ENCODE measurements around the gene ARIH2. TPM values are rescaled to one million over a fixed set of nuclear protein-coding genes. Genes with fewer than 3 reads are reported as not detected.

The ARIH2 gene
- total and polyA plus RNA-seq, 2 donors (not counting 3 experiments of a cell fraction or from before 2014, with no cell fraction given), result 59.7 to 85.5 TPM

DNA sequence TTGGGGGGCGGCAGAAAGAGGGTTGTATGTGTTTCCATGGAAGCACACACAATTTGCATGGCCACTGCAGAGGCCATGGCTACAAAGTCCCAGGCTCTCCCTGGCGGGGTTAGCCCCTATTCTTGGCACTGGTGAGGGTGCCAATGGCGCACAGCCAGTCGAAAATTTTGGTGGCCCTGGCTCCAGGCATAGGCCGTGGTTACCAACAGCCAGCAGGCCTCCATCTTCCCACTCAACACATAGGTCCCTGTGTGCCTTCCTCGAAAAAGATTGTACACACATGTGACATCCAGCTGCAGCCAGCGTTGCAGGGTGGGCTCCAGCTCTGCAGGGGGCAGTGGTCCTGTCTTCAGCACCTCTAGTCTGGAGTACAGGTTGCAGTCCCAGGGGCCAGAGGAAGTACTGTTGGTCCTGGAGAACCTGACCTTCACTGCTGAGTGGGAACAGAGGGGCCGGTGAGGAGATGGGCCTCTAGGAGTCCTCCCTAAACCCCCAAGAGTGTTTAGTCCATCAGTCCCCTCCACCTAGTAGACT lies 78.5 kb downstream of the ARIH2 start:
- BruUV-seq (replicated peaks), result no TSS peak
- Histone ChIP-seq H3K4me3 (replicated peaks in 1 of 3; ENCODE audit: insufficient read depth in 1 of 3, low read depth in 1 of 3, low read length in 3 of 3) (no peak overlapping the region), H3K27me3 (ENCODE audit: control insufficient read depth in 2 of 2, insufficient read depth in 2 of 2, low read length in 2 of 2) (no peaks in the 10 kb centered on the region), H3K27ac (ENCODE audit: insufficient read depth, low read depth, low read length) (no peak overlapping the region), H3K9ac (replicated peaks; ENCODE audit: extremely low read depth, insufficient read depth, low read length) (no peak overlapping the region), H3K4me2 (ENCODE audit: insufficient read depth, low read length) (no peak overlapping the region), H3K79me2 (ENCODE audit: control insufficient read depth, insufficient read depth, low read length) (peaks cover 2% of the 10 kb centered on the region), H3K9me3 (replicated peaks; ENCODE audit: control insufficient read depth, insufficient read depth, low read length) (no peaks in the 10 kb centered on the region), H3K36me3 (ENCODE audit: control insufficient read depth in 2 of 2, extremely low read depth in 1 of 2, insufficient read depth in 2 of 2, low read length in 2 of 2) (peaks cover 0 to 3% of the 10 kb centered on the region in 2 experiments), H3K4me1 (ENCODE audit: control insufficient read depth, extremely low read depth, insufficient read depth, low read length) (no peaks in the 10 kb centered on the region), H2AFZ (ENCODE audit: low read depth, low read length) (no peak overlapping the region), H3K9me1 (replicated peaks; ENCODE audit: control insufficient read depth, extremely low read depth, insufficient read depth, low read length) (no peaks in the 10 kb centered on the region), H4K20me1 (replicated peaks; ENCODE audit: control insufficient read depth, extremely low read depth, insufficient read depth, low read length) (no peaks in the 10 kb centered on the region)
- no peak for DNase-seq (ENCODE audit: low read depth, low spot score)
- TF ChIP-seq, protein P1, sequence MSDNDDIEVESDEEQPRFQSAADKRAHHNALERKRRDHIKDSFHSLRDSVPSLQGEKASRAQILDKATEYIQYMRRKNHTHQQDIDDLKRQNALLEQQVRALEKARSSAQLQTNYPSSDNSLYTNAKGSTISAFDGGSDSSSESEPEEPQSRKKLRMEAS (IDR thresholded peaks at IDR 0.05; ENCODE audit: insufficient read depth, insufficient read length), result no peak
- TF ChIP-seq FOS (IDR thresholded peaks at IDR 0.05; ENCODE audit: borderline replicate concordance, insufficient read depth, low read length) (no peak), POLR2A (IDR thresholded peaks at IDR 0.05; ENCODE audit: low read depth, low read length) (no peak), EZH2 (IDR thresholded peaks at IDR 0.05; ENCODE audit: borderline replicate concordance, low read depth, low read length, severe bottlenecking) (no peak), MYC (IDR thresholded peaks at IDR 0.05; ENCODE audit: low read depth, low read length) (no peak), JUN (IDR thresholded peaks at IDR 0.05; ENCODE audit: borderline replicate concordance, insufficient read depth, insufficient read length, low read depth) (no peak), GATA2 (IDR thresholded peaks at IDR 0.05; ENCODE audit: insufficient read depth, insufficient read length, low read depth, low read length) (no peak), POLR2AphosphoS5 (IDR thresholded peaks at IDR 0.05; ENCODE audit: insufficient read depth, low read depth, low read length) (no peak)
- TF ChIP-seq, protein P2, sequence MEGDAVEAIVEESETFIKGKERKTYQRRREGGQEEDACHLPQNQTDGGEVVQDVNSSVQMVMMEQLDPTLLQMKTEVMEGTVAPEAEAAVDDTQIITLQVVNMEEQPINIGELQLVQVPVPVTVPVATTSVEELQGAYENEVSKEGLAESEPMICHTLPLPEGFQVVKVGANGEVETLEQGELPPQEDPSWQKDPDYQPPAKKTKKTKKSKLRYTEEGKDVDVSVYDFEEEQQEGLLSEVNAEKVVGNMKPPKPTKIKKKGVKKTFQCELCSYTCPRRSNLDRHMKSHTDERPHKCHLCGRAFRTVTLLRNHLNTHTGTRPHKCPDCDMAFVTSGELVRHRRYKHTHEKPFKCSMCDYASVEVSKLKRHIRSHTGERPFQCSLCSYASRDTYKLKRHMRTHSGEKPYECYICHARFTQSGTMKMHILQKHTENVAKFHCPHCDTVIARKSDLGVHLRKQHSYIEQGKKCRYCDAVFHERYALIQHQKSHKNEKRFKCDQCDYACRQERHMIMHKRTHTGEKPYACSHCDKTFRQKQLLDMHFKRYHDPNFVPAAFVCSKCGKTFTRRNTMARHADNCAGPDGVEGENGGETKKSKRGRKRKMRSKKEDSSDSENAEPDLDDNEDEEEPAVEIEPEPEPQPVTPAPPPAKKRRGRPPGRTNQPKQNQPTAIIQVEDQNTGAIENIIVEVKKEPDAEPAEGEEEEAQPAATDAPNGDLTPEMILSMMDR (IDR thresholded peaks at IDR 0.05; ENCODE audit: extremely low read depth in 1 of 2, insufficient read depth in 1 of 2, low read depth in 1 of 2, low read length in 2 of 2), result no peak
- no peak for FAIRE-seq
- dilution Hi-C loops (cut with MboI; ENCODE audit: extremely low pct_ligation_motif_present, low sequenced_read_pairs) (no loop called here), intact Hi-C loops (cut with micrococcal nuclease) (no loop called here)
- POLR2A ChIA-PET, result no interaction called here
- CTCF ChIA-PET, result interaction anchor here (1.5 to 4.8 kb wide), 3 partner anchors 10 to 17 kb away, joined by 3 to 25 read pairs (median 8); partner anchors contain the start of gene WDR6

Measured in endothelial cell of umbilical vein (primary cell).